Hematopoietic multipotent progenitor cell treated with erythropoietin and hydrocortisone succinate and interleukin-3 and kit ligand, for 6 days (in vitro differentiated cells): Measurements from ENCODE around the gene RAB11FIP4.

Source experiments
- DNase-seq: peaks from one replicate; pipeline ENCODE4 v3.0.0-alpha.2; 2015

The RAB11FIP4 gene

GRCh38 chr17:31411707-31412285 lies 20.3 kb downstream of the RAB11FIP4 start:
- DNase-seq, result no peak

GRCh38 chr17:31412511-31412910 lies 21.0 kb downstream of the RAB11FIP4 start:
- DNase-seq, result no peak

DNA sequence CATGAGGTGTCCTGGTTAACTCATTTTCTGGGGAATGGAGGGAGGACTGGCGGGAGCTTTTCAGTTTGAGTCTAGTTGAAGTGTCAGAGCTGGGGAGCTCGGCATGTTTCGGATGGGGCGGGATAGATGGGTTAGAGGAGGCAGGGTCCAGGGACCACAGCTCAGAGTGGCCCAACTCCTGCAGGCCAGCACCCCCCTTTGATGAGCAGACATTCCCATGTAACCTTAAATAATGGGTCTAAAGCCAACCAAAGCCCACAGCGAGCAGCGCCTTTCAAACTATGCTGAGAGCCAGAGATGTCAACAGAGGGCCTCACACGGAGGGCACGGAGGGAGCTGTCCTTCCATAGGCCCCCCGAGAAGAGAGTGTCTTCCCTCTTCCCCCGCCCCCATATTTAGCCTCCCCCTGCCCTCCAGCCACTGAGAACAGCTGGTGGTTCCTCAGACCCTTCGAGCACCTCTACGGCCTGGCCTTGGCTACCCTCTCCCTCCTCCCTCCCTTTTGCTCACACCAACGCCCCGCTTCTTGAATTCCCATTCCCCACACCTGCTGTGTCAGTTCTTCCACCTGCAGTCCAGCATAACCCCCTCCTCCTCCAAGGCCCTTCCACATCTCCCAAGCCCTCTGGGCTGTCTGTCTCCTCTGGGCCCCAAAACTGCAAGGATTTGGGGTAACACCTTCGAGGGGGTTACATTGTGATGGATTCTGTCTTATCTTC lies 21.8 kb downstream of the RAB11FIP4 start:
- no peak for DNase-seq

DNA sequence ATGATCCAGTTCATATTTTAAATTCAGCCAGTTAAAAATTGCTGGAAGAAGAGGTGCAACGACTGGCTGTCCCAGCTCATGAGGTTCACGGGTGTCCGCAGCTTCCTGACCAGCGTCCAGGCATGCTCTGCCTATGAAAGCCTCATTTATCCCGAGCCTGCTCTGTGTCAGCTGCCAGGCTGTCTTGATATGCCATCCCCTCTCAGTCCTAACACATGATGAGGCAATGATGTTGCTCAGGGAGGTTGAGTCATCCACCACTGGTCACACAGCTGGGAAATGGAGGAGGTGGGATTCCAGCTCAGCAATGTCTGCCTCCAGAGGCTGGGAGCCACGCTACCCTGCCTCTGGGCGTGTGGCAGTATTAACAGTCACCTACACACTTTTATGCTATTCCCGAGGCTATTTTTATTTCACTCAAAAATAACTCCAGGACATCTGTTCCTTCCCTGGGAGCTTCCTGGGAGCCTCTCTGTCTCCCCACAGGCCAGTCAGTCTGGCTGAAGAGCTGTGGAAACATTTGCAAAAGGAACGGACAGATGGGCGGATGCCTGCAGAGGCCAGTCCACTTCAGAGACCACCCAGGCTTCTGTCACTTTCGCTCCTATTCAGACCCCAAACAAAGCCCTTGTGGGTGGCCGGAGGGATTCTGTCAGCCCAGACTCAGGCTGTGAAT lies 22.5 kb downstream of the RAB11FIP4 start:
- DNase-seq, result no peak

DNA sequence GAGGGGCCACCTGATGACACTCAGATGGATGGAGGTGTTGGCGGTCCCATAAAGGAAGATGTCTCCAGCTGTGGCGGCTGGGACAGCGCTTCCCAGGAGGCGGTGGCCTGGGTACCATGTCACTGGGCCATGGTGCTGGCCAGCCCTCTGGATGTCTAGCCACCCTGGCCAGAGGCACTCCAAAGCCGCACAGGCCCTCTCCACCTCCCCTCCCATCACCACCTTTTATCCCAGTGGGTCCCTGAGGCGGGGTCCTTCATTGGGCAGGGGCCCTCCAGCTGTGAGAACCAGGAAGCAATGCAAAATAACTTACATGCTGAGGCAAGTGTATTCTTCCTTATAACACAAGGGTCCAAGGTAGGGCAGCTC lies 23.1 kb downstream of the RAB11FIP4 start:
- DNase-seq, result no peak

- peak; percentile 58 for DNase-seq
Observed at GRCh38 chr17:31415004-31415454, 23.6 kb downstream of the RAB11FIP4 start.

DNA sequence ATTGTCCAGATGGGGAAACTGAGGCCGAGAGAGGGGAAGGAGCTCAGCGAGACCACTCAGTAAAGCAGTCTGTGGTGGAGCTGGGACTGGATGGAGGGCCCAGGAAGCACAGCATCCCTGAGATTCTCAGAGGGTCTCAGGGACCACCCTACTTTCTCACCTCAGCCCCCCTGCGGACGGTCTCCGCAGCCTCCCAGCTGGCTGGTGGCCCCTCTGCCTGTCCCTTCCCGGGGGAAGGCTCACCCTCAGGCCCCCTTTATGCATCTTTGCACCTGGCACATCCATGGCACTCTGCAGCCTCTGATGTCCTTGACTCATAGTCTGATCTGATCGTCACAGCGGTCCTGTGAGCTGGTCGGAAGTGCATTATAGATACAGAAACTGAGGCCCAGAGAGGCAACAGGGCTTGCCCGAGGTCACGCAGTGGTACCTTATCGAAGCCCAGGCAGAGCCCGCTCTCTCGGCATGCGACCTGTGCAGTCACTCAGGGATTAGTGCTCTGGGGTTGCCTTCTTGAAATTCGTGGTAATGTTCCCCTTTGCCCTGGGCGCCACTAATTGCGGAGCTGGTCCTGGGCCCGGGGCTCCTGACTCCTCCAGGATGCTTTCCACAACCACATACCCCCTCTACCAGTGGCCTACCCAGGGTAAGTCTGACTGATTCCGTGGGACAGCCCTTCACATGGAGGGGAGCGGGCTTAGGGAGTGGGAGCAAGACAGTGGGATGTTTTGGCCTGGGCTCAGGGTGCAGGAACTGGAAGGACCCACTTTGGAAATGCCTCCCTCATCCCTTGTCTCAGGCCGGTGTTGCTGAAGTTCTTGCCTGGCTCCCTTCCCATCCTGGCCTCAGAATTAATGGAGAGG lies 24.4 kb downstream of the RAB11FIP4 start:
- DNase-seq, result no peak

DNA sequence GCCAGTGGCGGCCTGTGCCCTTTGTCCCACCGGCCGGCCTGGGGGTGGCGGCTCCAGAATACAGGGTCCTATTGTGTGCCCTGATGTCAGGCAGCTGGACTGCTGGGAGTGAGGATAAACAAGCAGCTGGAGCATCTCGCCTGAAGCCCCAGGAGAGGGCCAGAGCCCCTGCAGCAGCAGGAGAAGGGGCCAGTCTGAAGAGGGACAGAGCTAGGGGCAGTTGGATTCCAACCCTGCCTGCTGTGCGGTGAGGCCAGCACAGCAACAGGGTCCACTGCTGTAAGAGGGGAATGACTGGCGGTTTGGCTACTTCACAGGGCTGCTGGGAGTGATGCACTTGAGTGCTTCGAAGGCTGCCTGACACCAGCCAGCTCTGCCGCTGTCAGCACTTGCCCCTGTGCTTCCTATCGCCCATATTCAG lies 25.0 kb downstream of the RAB11FIP4 start:
- no peak for DNase-seq

DNA sequence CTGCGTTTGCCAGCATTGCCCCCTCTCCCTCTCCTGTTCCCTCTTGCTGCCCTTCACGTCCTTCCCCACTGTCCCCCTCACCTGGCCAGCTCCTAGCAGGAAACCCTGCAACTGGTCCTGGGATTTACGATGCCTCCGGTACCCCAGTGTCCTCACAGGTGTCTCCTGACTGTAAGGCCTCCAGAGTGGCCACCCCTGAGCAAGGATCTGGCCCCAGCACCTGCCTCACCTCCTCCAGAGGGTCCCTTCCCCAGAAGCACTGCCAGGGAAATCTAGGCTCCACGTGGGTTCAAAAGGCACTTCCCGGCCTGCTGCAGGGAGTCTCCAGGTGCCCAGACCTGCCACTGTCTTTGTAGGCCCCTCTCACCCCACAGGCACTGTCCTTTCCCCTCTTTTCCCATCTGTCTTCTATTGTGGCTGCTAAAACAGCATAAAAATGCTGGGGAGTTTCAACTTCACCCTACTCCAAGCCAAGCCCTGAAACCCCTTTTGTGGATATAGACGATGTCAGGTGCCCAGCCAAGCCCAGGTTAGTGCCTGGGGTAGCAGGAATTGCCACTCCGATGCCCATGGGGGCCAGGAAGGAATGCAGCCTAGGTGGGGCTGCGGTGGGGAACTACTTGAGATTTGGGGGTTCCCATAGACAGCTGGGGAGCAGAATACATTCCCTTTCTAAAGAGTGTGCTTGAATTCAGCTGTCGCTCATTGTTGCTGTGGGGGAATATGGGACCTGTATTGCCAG lies 25.7 kb downstream of the RAB11FIP4 start:
- no peak for DNase-seq

DNA sequence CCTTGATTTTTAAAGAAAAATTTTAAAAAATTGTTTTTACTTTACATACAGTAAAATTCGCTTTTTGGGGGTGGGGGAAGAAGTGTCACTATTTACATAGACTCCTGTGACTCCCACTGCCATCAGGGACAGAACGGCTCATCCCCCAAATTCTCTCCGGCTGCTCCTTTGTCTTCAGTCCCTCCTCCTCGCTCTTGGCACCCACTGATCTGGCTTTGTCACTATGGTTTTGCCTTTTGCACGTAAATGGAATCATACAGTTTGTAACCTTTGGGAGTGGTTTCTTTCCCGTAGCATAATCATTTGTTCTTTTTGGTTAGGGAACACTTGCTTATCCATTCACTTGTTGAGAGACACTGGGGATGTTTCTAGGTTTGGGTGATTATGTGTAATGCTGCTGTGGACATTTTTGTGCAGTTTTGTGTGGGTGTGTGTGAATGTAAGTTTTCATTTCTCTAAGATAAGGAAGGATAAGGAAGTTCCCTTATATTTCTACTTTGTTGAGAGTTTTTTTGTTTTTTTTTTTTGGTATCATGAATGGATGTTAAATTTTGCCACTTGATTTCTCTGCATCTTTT lies 27.4 kb downstream of the RAB11FIP4 start:
- no peak for DNase-seq

DNA sequence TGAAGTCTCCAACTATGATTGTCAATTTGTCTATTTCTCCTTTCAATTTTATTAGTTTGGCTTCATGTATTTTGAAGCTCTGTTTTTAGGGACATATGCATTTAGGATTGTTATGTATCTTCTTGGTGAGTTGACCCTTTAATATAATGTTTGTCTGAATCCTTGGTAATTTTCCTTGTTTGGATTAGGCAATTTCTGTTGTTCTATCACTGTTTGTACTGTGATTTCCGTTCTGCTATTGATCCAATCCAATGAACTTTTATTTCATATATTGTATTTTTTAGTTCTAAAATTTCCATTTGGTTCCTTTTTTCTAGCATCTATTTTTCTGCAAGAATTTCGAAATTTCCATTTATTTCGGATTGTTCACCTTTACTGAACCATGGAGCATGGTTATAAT lies 31.0 kb downstream of the RAB11FIP4 start:
- no peak for DNase-seq

DNA sequence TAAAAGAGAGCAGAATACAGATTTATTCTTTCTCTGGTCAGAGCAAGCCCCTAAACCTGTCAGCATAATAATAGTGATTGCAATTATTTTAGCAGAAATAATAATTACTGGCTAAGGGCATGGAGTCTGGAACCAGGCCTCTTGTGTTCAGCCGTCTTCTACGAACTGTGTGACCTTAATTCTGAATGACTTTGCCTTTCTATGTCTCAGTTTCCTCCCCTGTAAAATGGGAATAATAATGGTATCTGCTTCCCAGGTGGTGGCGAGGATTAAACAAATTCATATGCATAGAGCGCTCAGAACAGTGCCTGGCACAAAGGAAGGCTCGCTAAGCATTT lies 33.4 kb downstream of the RAB11FIP4 start:
- no peak for DNase-seq

- DNase-seq, result no peak
Observed at GRCh38 chr17:31425282-31426040, 34.0 kb downstream of the RAB11FIP4 start.

GRCh38 chr17:31427684-31428083 lies 36.2 kb downstream of the RAB11FIP4 start:
- no peak for DNase-seq

GRCh38 chr17:31428111-31428510 lies 36.6 kb downstream of the RAB11FIP4 start:
- DNase-seq, result no peak

GRCh38 chr17:31428512-31428911 lies 37.0 kb downstream of the RAB11FIP4 start:
- DNase-seq, result no peak

DNA sequence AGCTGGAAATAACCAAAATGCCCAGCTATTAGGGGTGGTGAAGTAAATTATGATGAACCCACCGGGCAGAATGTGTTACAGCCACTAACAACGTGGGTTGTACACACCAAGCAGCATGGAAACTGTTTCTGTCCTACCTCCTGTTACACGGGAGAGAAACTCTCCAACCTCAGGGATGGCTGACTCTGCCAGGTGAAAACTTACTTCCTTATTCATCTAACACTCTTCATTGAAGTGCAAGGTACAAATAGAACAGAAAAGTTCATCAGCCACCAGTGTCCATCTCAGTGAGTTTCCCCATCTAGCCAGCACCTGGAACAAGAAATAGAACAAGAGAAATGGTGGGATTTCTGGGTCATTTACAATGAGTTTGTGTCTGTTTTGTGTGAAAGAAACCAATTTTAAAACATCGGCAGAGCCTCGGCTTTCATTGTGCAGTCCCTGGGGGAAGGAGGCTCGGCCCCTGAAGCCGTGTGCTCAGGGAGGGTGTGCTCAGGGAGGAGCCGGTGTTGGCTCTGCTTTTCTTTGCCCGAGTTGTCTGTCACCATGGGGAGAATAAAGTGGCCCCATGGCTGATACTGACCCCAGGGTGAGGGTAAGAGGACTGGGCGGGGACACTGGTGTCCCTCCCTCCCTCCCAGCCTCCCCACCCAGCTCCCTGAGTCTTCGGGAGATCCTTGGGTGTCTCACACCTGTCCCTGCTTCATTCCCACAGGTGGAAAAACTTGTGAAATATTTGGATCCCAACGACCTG lies 39.8 kb downstream of the RAB11FIP4 start:
- no peak for DNase-seq

- DNase-seq, result no peak
Observed at GRCh38 chr17:31431852-31432658, 40.6 kb downstream of the RAB11FIP4 start.

DNA sequence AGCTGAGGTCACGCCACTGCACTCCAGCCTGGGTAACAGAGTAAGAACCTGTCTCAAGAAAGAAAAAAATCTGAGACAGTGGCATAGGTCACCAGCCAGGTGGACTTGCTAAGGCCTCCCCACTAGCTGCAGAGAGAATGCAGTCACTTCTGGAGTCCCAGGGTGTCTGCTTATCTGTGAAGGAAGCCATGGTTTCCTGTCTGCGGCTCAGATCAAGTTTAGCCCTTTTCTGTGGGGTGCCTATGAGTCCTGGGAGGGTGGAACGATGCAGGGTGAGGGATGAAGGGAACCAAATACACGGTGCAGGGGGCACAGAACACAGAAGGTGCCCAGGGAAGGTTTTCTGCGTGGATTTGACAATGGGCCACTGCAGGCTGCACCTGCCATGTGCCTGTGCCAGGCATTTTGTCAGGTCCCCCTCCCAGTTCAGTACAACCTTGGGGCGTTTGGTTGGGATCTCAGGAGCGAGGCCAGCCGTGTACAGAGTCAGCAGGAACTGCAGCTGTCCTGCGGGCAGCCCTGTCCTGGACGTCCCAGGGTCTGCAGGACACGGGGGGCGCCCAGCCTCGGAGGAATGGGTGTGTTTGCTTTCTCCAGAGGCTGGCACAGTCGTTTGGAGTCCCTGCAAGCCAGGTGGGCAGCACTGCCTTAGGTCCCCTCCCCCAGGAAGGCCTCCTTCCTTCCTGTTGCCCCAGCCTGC lies 41.8 kb downstream of the RAB11FIP4 start:
- peak; percentile 84 for DNase-seq
